Subcutaneous abdominal adipose tissue (tissue), 5 donors: Measurements from ENCODE around the gene ADARB1.

Experiments used
- H3K27ac ChIP-seq: one replicate; pipeline ENCODE4 v1.7.0; 2013; ENCODE audit warnings: low read depth, mild to moderate bottlenecking, inconsistent platforms, low read length, moderate library complexity
- H3K27me3 ChIP-seq, 5 donors: one replicate each; pipeline ENCODE4 v1.7.0; 2013; ENCODE audit warnings: low read length in 5 of 5, inconsistent platforms in 1 of 5; ENCODE audit not compliant: control insufficient read depth in 5 of 5, insufficient read depth in 4 of 5
- H3K36me3 ChIP-seq, 5 donors: one replicate each; pipeline ENCODE4 v1.7.0; 2013; ENCODE audit warnings: low read length in 5 of 5; ENCODE audit not compliant: control insufficient read depth in 5 of 5, insufficient read depth in 5 of 5
- H3K4me1 ChIP-seq, 5 donors: one replicate each; pipeline ENCODE4 v1.7.0; 2013; ENCODE audit warnings: low read length in 5 of 5, mild to moderate bottlenecking in 3 of 5, moderate library complexity in 1 of 5; ENCODE audit not compliant: control insufficient read depth in 5 of 5, insufficient read depth in 5 of 5
- H3K4me3 ChIP-seq, 5 donors: one replicate each; pipeline ENCODE4 v1.7.0; 2013; ENCODE audit warnings: low read length in 5 of 5, low read depth in 1 of 5
- H3K9ac ChIP-seq, 5 donors: one replicate each; pipeline ENCODE4 v1.7.0; 2013; ENCODE audit warnings: low read length in 5 of 5, mild to moderate bottlenecking in 4 of 5, moderate library complexity in 3 of 5
- H3K9me3 ChIP-seq, 5 donors: one replicate each; pipeline ENCODE4 v1.7.0; 2013; ENCODE audit warnings: low read length in 5 of 5; ENCODE audit not compliant: control insufficient read depth in 5 of 5
- donor health status: healthy.
- donor health status: healthy.
- donor health status: healthy.
- donor health status: healthy.
- donor health status: healthy.

The ADARB1 gene

GRCh38 chr21:45200031-45200430, 125.7 kb downstream of the ADARB1 start:
- H3K27ac ChIP-seq, result no peak overlapping the region
- no peaks in the 10 kb centered on the region for H3K9me3 ChIP-seq
- H3K27me3 ChIP-seq, result no peaks in the 10 kb centered on the region
- H3K4me3 ChIP-seq, result no peak overlapping the region
- peaks cover 0 to 46% (median 39%) of the 10 kb centered on the region in 5 donors for H3K36me3 ChIP-seq
- peaks cover 0 to 11% (median 2%) of the 10 kb centered on the region in 5 donors for H3K4me1 ChIP-seq
- H3K9ac ChIP-seq, result no peak overlapping the region

GRCh38 chr21:45200581-45201296, 126.4 kb downstream of the ADARB1 start:
- no peaks in the 10 kb centered on the region for H3K9me3 ChIP-seq
- no peak overlapping the region for H3K4me3 ChIP-seq
- peaks cover under 1 to 52% (median 43%) of the 10 kb centered on the region in 5 donors for H3K36me3 ChIP-seq
- H3K27me3 ChIP-seq, result no peaks in the 10 kb centered on the region
- H3K4me1 ChIP-seq, result peaks cover 0 to 11% (median 2%) of the 10 kb centered on the region in 5 donors
- no peak overlapping the region for H3K9ac ChIP-seq
- no peak overlapping the region for H3K27ac ChIP-seq

GRCh38 chr21:45202344-45202743, 128.0 kb downstream of the ADARB1 start:
- peaks cover 0 to 11% (median 2%) of the 10 kb centered on the region in 5 donors for H3K4me1 ChIP-seq
- no peak overlapping the region for H3K9ac ChIP-seq
- no peak overlapping the region for H3K27ac ChIP-seq
- H3K36me3 ChIP-seq, result peaks cover 4 to 52% (median 46%) of the 10 kb centered on the region in 5 donors
- no peaks in the 10 kb centered on the region for H3K9me3 ChIP-seq
- no peaks in the 10 kb centered on the region for H3K27me3 ChIP-seq
- H3K4me3 ChIP-seq, result no peak overlapping the region

- H3K27me3 ChIP-seq, result no peaks in the 10 kb centered on the region
- no peaks in the 10 kb centered on the region for H3K9me3 ChIP-seq
- no peak overlapping the region for H3K27ac ChIP-seq
- H3K4me1 ChIP-seq, result peaks cover 0 to 11% (median 2%) of the 10 kb centered on the region in 5 donors
- no peak overlapping the region for H3K9ac ChIP-seq
- H3K4me3 ChIP-seq, result no peak overlapping the region
- peaks cover 4 to 55% (median 48%) of the 10 kb centered on the region in 5 donors for H3K36me3 ChIP-seq
Observed at GRCh38 chr21:45202889-45203288, 128.5 kb downstream of the ADARB1 start.

GRCh38 chr21:45203983-45204382, 129.6 kb downstream of the ADARB1 start:
- H3K27ac ChIP-seq, result no peak overlapping the region
- peaks cover 0 to 11% (median 2%) of the 10 kb centered on the region in 5 donors for H3K4me1 ChIP-seq
- H3K27me3 ChIP-seq, result no peaks in the 10 kb centered on the region
- no peaks in the 10 kb centered on the region for H3K9me3 ChIP-seq
- H3K36me3 ChIP-seq, result peaks cover 4 to 58% (median 47%) of the 10 kb centered on the region in 5 donors
- no peak overlapping the region for H3K4me3 ChIP-seq
- H3K9ac ChIP-seq, result no peak overlapping the region

- no peaks in the 10 kb centered on the region for H3K9me3 ChIP-seq
- no peaks in the 10 kb centered on the region for H3K27me3 ChIP-seq
- H3K4me1 ChIP-seq, result peaks cover 0 to 11% (median 2%) of the 10 kb centered on the region in 5 donors
- no peak overlapping the region for H3K27ac ChIP-seq
- peaks cover 4 to 55% (median 46%) of the 10 kb centered on the region in 5 donors for H3K36me3 ChIP-seq
- H3K4me3 ChIP-seq, result no peak overlapping the region
- H3K9ac ChIP-seq, result no peak overlapping the region
Observed at GRCh38 chr21:45204395-45204794, 130.0 kb downstream of the ADARB1 start.

GRCh38 chr21:45207839-45208626, 133.7 kb downstream of the ADARB1 start:
- Histone ChIP-seq H3K36me3 (peaks cover 4 to 61% (median 59%) of the 10 kb centered on the region in 5 donors), H3K9me3 (no peaks in the 10 kb centered on the region), H3K4me3 (no peak overlapping the region), H3K27me3 (no peaks in the 10 kb centered on the region), H3K4me1 (peaks cover 0 to 3% (median 0%) of the 10 kb centered on the region in 5 donors), H3K27ac (no peak overlapping the region), H3K9ac (no peak overlapping the region)

- H3K4me1 ChIP-seq, result peaks cover 0 to 3% (median 0%) of the 10 kb centered on the region in 5 donors
- no peak overlapping the region for H3K4me3 ChIP-seq
- no peaks in the 10 kb centered on the region for H3K27me3 ChIP-seq
- no peak overlapping the region for H3K9ac ChIP-seq
- peaks cover 4 to 56% (median 54%) of the 10 kb centered on the region in 5 donors for H3K36me3 ChIP-seq
- no peaks in the 10 kb centered on the region for H3K9me3 ChIP-seq
- no peak overlapping the region for H3K27ac ChIP-seq
Observed at GRCh38 chr21:45208627-45208951, 134.2 kb downstream of the ADARB1 start.

- Histone ChIP-seq H3K4me3 (no peak overlapping the region), H3K36me3 (peaks cover 4 to 53% (median 49%) of the 10 kb centered on the region in 5 donors), H3K4me1 (peaks cover 0 to 3% (median 0%) of the 10 kb centered on the region in 5 donors), H3K9me3 (no peaks in the 10 kb centered on the region), H3K9ac (no peak overlapping the region), H3K27me3 (no peaks in the 10 kb centered on the region), H3K27ac (no peak overlapping the region)
Observed at GRCh38 chr21:45209046-45209445, 134.7 kb downstream of the ADARB1 start.

GRCh38 chr21:45209685-45210284, 135.4 kb downstream of the ADARB1 start:
- peaks cover 4 to 46% (median 42%) of the 10 kb centered on the region in 5 donors for H3K36me3 ChIP-seq

More at GRCh38 chr21:45209685-45210284, 135.4 kb downstream of the ADARB1 start:
- no peak overlapping the region for H3K9ac ChIP-seq
- H3K4me3 ChIP-seq, result no peak overlapping the region
- peaks cover 0 to 3% (median 0%) of the 10 kb centered on the region in 5 donors for H3K4me1 ChIP-seq
- H3K9me3 ChIP-seq, result no peaks in the 10 kb centered on the region
- H3K27me3 ChIP-seq, result no peaks in the 10 kb centered on the region
- no peak overlapping the region for H3K27ac ChIP-seq
